ENCODE results near the gene BRINP3.

DNA sequence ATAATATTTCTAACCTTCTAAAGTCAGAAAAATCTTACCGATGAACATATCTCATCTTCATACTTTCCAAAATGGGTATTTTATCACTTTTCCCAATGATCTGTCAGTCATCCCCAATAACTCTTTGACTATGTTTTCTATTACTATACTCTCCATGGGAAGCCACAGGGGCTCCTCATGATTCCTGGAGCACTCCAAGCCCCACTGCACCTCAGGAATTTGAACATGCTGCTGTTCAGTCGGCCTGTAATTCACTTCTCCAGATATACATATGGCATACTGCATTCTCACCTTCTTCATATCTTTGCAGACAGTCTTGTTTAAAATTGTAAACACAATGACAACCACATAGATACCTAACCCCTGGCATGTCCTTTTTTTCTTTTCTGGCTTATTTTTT lies 333.0 kb downstream of the BRINP3 start:
- TF ChIP-seq, protein P1, sequence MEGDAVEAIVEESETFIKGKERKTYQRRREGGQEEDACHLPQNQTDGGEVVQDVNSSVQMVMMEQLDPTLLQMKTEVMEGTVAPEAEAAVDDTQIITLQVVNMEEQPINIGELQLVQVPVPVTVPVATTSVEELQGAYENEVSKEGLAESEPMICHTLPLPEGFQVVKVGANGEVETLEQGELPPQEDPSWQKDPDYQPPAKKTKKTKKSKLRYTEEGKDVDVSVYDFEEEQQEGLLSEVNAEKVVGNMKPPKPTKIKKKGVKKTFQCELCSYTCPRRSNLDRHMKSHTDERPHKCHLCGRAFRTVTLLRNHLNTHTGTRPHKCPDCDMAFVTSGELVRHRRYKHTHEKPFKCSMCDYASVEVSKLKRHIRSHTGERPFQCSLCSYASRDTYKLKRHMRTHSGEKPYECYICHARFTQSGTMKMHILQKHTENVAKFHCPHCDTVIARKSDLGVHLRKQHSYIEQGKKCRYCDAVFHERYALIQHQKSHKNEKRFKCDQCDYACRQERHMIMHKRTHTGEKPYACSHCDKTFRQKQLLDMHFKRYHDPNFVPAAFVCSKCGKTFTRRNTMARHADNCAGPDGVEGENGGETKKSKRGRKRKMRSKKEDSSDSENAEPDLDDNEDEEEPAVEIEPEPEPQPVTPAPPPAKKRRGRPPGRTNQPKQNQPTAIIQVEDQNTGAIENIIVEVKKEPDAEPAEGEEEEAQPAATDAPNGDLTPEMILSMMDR (IDR thresholded peaks at IDR 0.05) = no peak
- TF ChIP-seq POLR2A (IDR thresholded peaks at IDR 0.05) = no peak

Measured in lower leg skin (tissue), 3 donors.